ENCODE results near the gene KNSTRN. TPM values are rescaled to one million over a fixed set of nuclear protein-coding genes. Genes with fewer than 3 reads are reported as not detected.
A peak's percentile ranks its signal among the peaks of the same experiment; 100 is the strongest.

Gene KNSTRN
- total and polyA plus RNA-seq, 2 experiments from 2014 or later: 67.9 to 80.4 TPM

GRCh38 chr15:40425681-40426080, 43.2 kb downstream of the KNSTRN start:
- Mint-ChIP-seq H3K27ac (no peak overlapping the region), H3K4me1 (peaks cover 28% of the 10 kb centered on the region), H3K27me3 (ENCODE audit: insufficient read depth, low read depth, poor library complexity) (peaks cover 27% of the 10 kb centered on the region), H3K36me3 (ENCODE audit: low read depth) (no peaks in the 10 kb centered on the region), H3K9me3 (no peaks in the 10 kb centered on the region), H3K4me3 (no peak overlapping the region)
- H2AFZ ChIP-seq: no peak overlapping the region
- no peak overlapping the region for H3K27ac ChIP-seq (ENCODE audit: low read depth)
- H3K4me3 ChIP-seq: no peak overlapping the region
- H3K79me2 ChIP-seq (replicated peaks; ENCODE audit: insufficient read depth): no peaks in the 10 kb centered on the region
- no peak for ATAC-seq
- H3F3A ChIP-seq (replicated peaks; ENCODE audit: low read depth): peaks cover 16% of the 10 kb centered on the region; the same call in 1 of the 2 replicates
- H3K36me3 ChIP-seq (ENCODE audit: insufficient read depth): no peaks in the 10 kb centered on the region
- no peaks in the 10 kb centered on the region for H4K20me1 ChIP-seq (replicated peaks; ENCODE audit: insufficient read depth)
- DNase-seq (ENCODE audit: low spot score): no peak
- 0 out of 2 replicates have a peak, but pooled peaks cover 5% of the 10 kb centered on the region for H3K27me3 ChIP-seq (ENCODE audit: insufficient read depth)
- peaks cover 25% of the 10 kb centered on the region for H3K4me1 ChIP-seq (ENCODE audit: insufficient read depth)
- H3K9me2 ChIP-seq (ENCODE audit: insufficient read depth): no peaks in the 10 kb centered on the region
- no peak for TF ChIP-seq CREB1 (CRISPR knock-in tag; IDR thresholded peaks at IDR 0.05; ENCODE audit: low read depth)
- TF ChIP-seq CTCF (conservative IDR thresholded peaks at IDR 0.05; ENCODE audit: low read depth in 2 of 2): no peak
- no peak for TF ChIP-seq ZNF114 (CRISPR knock-in tag; IDR thresholded peaks at IDR 0.05)
- H3K4me2 ChIP-seq: no peak overlapping the region

- Mint-ChIP-seq H3K27me3 (ENCODE audit: insufficient read depth, low read depth, poor library complexity) (peaks cover 21% of the 10 kb centered on the region), H3K4me1 (peaks cover 20% of the 10 kb centered on the region), H3K36me3 (ENCODE audit: low read depth) (no peaks in the 10 kb centered on the region), H3K4me3 (no peak overlapping the region), H3K27ac (0 out of 2 replicates have a peak overlapping the region, but pooled peaks have one; percentile 5), H3K9me3 (no peaks in the 10 kb centered on the region)
- no peak overlapping the region for H3K27ac ChIP-seq (ENCODE audit: low read depth)
- H4K20me1 ChIP-seq (replicated peaks; ENCODE audit: insufficient read depth): no peaks in the 10 kb centered on the region
- H3K36me3 ChIP-seq (ENCODE audit: insufficient read depth): no peaks in the 10 kb centered on the region
- ATAC-seq: no peak
- H3K79me2 ChIP-seq (replicated peaks; ENCODE audit: insufficient read depth): no peaks in the 10 kb centered on the region
- H3F3A ChIP-seq (replicated peaks; ENCODE audit: low read depth): peaks cover 5% of the 10 kb centered on the region; the same call in 1 of the 2 replicates
- no peak overlapping the region for H2AFZ ChIP-seq
- H3K27me3 ChIP-seq (ENCODE audit: insufficient read depth): no peaks in the 10 kb centered on the region
- H3K9me2 ChIP-seq (ENCODE audit: insufficient read depth): no peaks in the 10 kb centered on the region
- DNase-seq (ENCODE audit: low spot score): no peak
- H3K4me2 ChIP-seq: no peak overlapping the region
- peaks cover 15% of the 10 kb centered on the region for H3K4me1 ChIP-seq (ENCODE audit: insufficient read depth)
- no peak overlapping the region for H3K4me3 ChIP-seq
- TF ChIP-seq JUNB (IDR thresholded peaks at IDR 0.05; ENCODE audit: unreplicated experiment): no peak
- no peak for TF ChIP-seq CREB1 (CRISPR knock-in tag; IDR thresholded peaks at IDR 0.05; ENCODE audit: low read depth)
- no peak for TF ChIP-seq ZNF331 (CRISPR knock-in tag; IDR thresholded peaks at IDR 0.05; ENCODE audit: low read depth)
- no peak for TF ChIP-seq NANOG (IDR thresholded peaks at IDR 0.05; ENCODE audit: borderline replicate concordance)
- TF ChIP-seq REST (IDR thresholded peaks at IDR 0.05; ENCODE audit: unreplicated experiment): no peak
- no peak for TF ChIP-seq ETS1 (IDR thresholded peaks at IDR 0.05)
- no peak for TF ChIP-seq EZH2phosphoT487 (IDR thresholded peaks at IDR 0.05; ENCODE audit: unreplicated experiment)
- no peak for TF ChIP-seq ZNF114 (CRISPR knock-in tag; IDR thresholded peaks at IDR 0.05)
- TF ChIP-seq POLR2AphosphoS5 (IDR thresholded peaks at IDR 0.05; ENCODE audit: low read depth): no peak
Measured at GRCh38 chr15:40427188-40427587, 44.7 kb downstream of the KNSTRN start.

All from GM23338 (cell line).